Stomach (tissue), 9 donors: ENCODE measurements around the gene DMXL1. TPM values are rescaled to one million over a fixed set of nuclear protein-coding genes. Genes with fewer than 3 reads are reported as not detected.

Experiments
- DNase-seq, 2 donors: peaks; one replicate each; pipeline versions ENCODE4 v3.0.0 to v3.0.0-alpha.2; 2013 to 2019
- H3K27ac ChIP-seq, 5 donors: fragments of 200-600 bp in 4 of 5; sonication (generic) in 4 of 5; one replicate each; pipeline ENCODE4 v1.5.1; 2013 to 2019; ENCODE audit warnings: mild to moderate bottlenecking in 1 of 5, moderate library complexity in 1 of 5
- H3K27me3 ChIP-seq, 3 donors: fragments of 200-600 bp; sonication (generic); one replicate each; pipeline ENCODE4 v1.5.1; 2017 to 2019; ENCODE audit warnings: mixed run types in 1 of 3
- H3K36me3 ChIP-seq, 4 donors: fragments of 200-600 bp; sonication (generic); 1 replicate in 3 of 4; 2 replicates in 1 of 4; pipeline ENCODE4 v1.5.1; 2016 to 2019
- H3K4me1 ChIP-seq, 4 donors: fragments of 200-600 bp; sonication (generic); one replicate each; pipeline ENCODE4 v1.5.1; 2016 to 2019
- H3K4me3 ChIP-seq, 4 donors: fragments of 200-600 bp; sonication (generic) in 3 of 4; one replicate each; pipeline ENCODE4 v1.5.1; 2016 to 2019; ENCODE audit warnings: mild to moderate bottlenecking in 1 of 4
- H3K9me3 ChIP-seq, 4 donors: fragments of 200-600 bp; sonication (generic); one replicate each; pipeline ENCODE4 v1.5.1; 2016 to 2019
- CTCF ChIP-seq, 7 experiments: fragments of 450-650 bp in 4 of 7; fragments of 200-600 bp in 3 of 7; sonication (generic) in 3 of 7; IDR thresholded peaks; one replicate each; pipeline ENCODE4 v1.5.1; 2016 to 2019; ENCODE audit warnings: antibody characterized with exemption in 7 of 7, control low read depth in 2 of 7, mild to moderate bottlenecking in 1 of 7
- EP300 ChIP-seq: sonication (generic); formaldehyde crosslinking; IDR thresholded peaks from one replicate; pipeline ENCODE4 v1.6.1; 2017; ENCODE audit warnings: antibody characterized with exemption
- POLR2A ChIP-seq, 4 donors: fragments of 450-650 bp; IDR thresholded peaks; one replicate each; pipeline ENCODE4 v1.6.1; 2016; ENCODE audit warnings: antibody characterized with exemption in 4 of 4, control low read depth in 2 of 4, mild to moderate bottlenecking in 1 of 4, moderate library complexity in 1 of 4
- POLR2AphosphoS5 ChIP-seq, 3 donors: sonication (generic); formaldehyde crosslinking; IDR thresholded peaks; one replicate each; pipeline ENCODE4 v1.6.1; 2016; ENCODE audit warnings: antibody characterized with exemption in 3 of 3
- WGBS, 5 donors: extraction: QIAGEN DNeasy Blood & Tissue Kit in 3 of 5; methylation state at CpG; one replicate each; pipeline versions ENCODE4 v1.1.5 to v1.1.7; 2013 to 2018; 5-methylcytosine and 5-hydroxymethylcytosine counted together
- intact Hi-C: fragments of 100-400 bp; cut with DNase I; formaldehyde crosslinking; loops from one replicate; pipeline ENCODE4 v1.15.1; 2023; ENCODE audit warnings: low total_unique reads
- polyA plus RNA-seq, 3 donors: library from polyadenylated mRNA; stranded (reverse); fragments of 200-250 nt; gene quantifications; one replicate each; pipeline ENCODE4 v1.2.3, GENCODE V29; 2013
- total RNA-seq, 5 donors: library from RNA; depleted of rRNA; stranded (reverse); fragments of >200 nt; gene quantifications; one replicate each; pipeline versions ENCODE4 v1.1.0 to v1.2.3, GENCODE V29; 2014 to 2016
- donor health status: healthy with polysubstance abuse.
- donor health status: Bipolar disorder and iron deficiency.
- donor health status: healthy.

DMXL1 gene
- total and polyA plus RNA-seq, 8 donors = 6.0 to 164 (median 86.0) TPM

- no peak for DNase-seq
- Histone ChIP-seq H3K27ac (no peak overlapping the region), H3K9me3 (no peaks in the 10 kb centered on the region), H3K4me1 (no peaks in the 10 kb centered on the region), H3K36me3 (peaks cover 0 to 25% (median 17%) of the 10 kb centered on the region in 4 donors), H3K27me3 (no peaks in the 10 kb centered on the region), H3K4me3 (no peak overlapping the region)
- intact Hi-C loops = no loop called here
- TF ChIP-seq EP300 (no peak), POLR2AphosphoS5 (IDR thresholded peaks at IDR 0.05) (no peak), CTCF (IDR thresholded peaks at IDR 0.05) (no peak)
These were observed 141.8 kb downstream of the DMXL1 start for GRCh38 chr5:119212676-119213075.

GRCh38 chr5:119217183-119217582 is 146.3 kb downstream of the DMXL1 start:
- Histone ChIP-seq H3K36me3 (peaks cover 0 to 42% (median 36%) of the 10 kb centered on the region in 4 donors), H3K27me3 (no peaks in the 10 kb centered on the region), H3K9me3 (no peaks in the 10 kb centered on the region), H3K4me1 (no peaks in the 10 kb centered on the region), H3K4me3 (no peak overlapping the region), H3K27ac (no peak overlapping the region)
- WGBS, 5 donors = 89 to 97% (median 94%) methylated on average over 3 of the region's 3 CpGs
- intact Hi-C loops = no loop called here
- no peak for DNase-seq
- TF ChIP-seq CTCF (IDR thresholded peaks at IDR 0.05) = no peak
- no peak for TF ChIP-seq EP300
- no peak for TF ChIP-seq POLR2A (IDR thresholded peaks at IDR 0.05)
- no peak for TF ChIP-seq POLR2AphosphoS5 (IDR thresholded peaks at IDR 0.05)

- peak in 1 of 2 donors; percentile 3 for DNase-seq
- intact Hi-C loops = no loop called here
- H3K27me3 ChIP-seq = no peaks in the 10 kb centered on the region
- WGBS, 5 donors = 66 to 71% (median 71%) methylated on average over 6 of the region's 6 CpGs
- H3K4me1 ChIP-seq = no peaks in the 10 kb centered on the region
- H3K36me3 ChIP-seq = peaks cover 0 to 58% (median 48%) of the 10 kb centered on the region in 4 donors
- no peak overlapping the region for H3K27ac ChIP-seq
- TF ChIP-seq POLR2AphosphoS5 (IDR thresholded peaks at IDR 0.05) (no peak), POLR2A (IDR thresholded peaks at IDR 0.05) (no peak), CTCF (IDR thresholded peaks at IDR 0.05) (no peak), EP300 (no peak)
- no peak overlapping the region for H3K4me3 ChIP-seq
- H3K9me3 ChIP-seq = no peaks in the 10 kb centered on the region
These were observed 148.2 kb downstream of the DMXL1 start for GRCh38 chr5:119218830-119219782.

- WGBS, 5 donors = 83 to 98% (median 88%) methylated on average over 1 of the region's 1 CpG
- intact Hi-C loops = no loop called here
These were observed 149.8 kb downstream of the DMXL1 start for GRCh38 chr5:119220576-119221197.

More at GRCh38 chr5:119220576-119221197, 149.8 kb downstream of the DMXL1 start:
- no peak for DNase-seq
- peaks cover 0 to 60% (median 48%) of the 10 kb centered on the region in 4 donors for H3K36me3 ChIP-seq
- H3K27ac ChIP-seq = no peak overlapping the region
- no peak for TF ChIP-seq POLR2A (IDR thresholded peaks at IDR 0.05)
- TF ChIP-seq EP300 = no peak
- TF ChIP-seq POLR2AphosphoS5 (IDR thresholded peaks at IDR 0.05) = no peak
- TF ChIP-seq CTCF (IDR thresholded peaks at IDR 0.05) = no peak
- no peak overlapping the region for H3K4me3 ChIP-seq
- H3K9me3 ChIP-seq = no peaks in the 10 kb centered on the region
- H3K4me1 ChIP-seq = no peaks in the 10 kb centered on the region
- H3K27me3 ChIP-seq = no peaks in the 10 kb centered on the region
